ENCODE data around the gene ATP11B. TPM values are rescaled to one million over a fixed set of nuclear protein-coding genes. Genes with fewer than 3 reads are reported as not detected.
"Not testable (repeated sequence)": the region's sequence is repeated elsewhere in the genome, so short reads cannot be mapped to it uniquely, and the experiment has no call there.

ATP11B gene
- total RNA-seq, 1 experiment from 2014 or later = 47.8 TPM

GRCh38 chr3:182794455-182795388 is 1.4 kb downstream of the ATP11B start:
- peak; percentile 4 for DNase-seq (ENCODE audit: low read depth)

GRCh38 chr3:182795389-182795782 is 2.1 kb downstream of the ATP11B start:
- peak; percentile 61 for DNase-seq (ENCODE audit: low read depth)

DNA sequence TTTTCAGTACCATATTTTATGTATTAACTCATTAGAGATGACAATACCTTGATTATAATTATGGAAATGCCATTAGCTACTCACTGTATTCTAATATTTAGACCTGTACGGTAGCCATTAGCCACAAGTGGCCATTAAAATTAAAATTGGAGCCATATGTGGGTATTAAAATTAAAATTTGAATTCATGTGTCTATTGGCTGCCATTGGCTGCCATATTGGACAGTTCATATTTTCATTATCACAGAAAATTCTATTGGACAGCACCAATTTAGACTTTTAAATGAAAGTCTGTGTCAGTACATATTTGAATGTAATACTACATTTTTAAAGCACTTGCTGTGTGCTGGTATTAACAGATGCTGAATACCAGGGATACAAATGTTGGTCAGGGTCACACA is 3.0 kb downstream of the ATP11B start:
- DNase-seq (ENCODE audit: low read depth) = no peak

- DNase-seq (ENCODE audit: low read depth) = no peak
Measured at GRCh38 chr3:182797876-182798275, 4.6 kb downstream of the ATP11B start.

- not testable (repeated sequence) for DNase-seq (ENCODE audit: low read depth)
Measured at GRCh38 chr3:182799143-182799542, 5.8 kb downstream of the ATP11B start.

DNA sequence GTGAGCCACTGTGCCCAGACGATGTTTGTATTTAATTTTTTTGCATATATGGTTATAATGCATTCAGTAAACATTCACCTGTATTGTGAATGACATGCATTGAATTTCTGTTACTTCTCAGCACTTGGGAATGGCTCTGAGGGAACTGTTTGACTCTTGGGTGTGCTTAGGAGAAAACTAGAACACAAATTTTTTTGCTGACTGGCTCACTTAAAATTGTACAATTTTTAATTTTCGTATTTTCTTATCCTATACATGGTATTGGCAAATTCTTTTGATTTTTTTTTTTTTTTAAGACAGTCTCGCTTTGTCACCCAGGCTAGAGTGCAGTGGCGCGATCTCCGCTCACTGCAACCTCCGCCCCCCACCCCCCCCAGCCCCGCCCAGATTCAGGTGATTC is 7.2 kb downstream of the ATP11B start:
- no peak for DNase-seq (ENCODE audit: low read depth)

DNA sequence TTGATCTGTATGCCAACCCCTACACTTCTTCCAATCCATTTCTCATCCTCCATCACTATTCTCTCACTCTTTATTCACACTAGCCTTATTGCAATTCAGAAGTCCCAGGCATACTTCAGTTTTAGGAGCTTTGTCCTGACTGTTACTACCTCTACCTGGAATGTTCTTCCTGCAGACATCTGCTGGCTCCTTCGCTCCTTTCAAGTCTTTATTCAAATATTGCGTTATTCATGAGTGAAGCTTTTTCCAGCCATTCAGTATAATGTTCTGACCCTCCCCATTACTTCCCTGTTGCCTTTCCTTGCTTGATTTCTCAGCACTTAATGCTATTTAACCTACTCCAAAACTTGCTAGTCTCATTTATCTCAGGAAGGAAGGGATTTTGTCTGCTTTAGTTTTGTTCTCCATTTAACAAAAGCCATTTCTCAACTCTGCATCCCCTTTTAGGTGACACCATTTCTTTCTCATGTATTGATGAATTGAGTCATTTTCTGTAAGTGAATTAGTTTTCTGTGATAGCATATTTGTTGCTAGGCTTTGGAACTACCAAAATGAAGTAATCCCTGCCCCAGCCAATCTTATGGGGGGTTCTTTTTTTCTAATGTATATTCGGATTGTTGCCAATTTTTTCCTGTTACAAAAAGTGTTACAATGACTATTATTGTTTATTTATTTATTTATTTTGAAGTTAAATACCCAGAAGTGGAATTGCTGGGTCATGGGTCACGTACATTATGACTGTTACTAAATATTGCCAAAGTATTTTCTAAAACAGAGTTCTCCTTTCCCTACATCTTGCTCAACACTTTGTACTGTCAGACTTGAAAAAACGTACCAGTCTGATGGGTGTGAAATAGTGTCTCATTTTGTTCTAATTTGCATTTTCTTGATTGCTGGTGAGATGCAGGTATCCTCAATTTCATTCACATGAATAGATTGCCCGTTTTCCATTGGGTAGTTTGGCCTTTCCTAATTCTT is 9.4 kb downstream of the ATP11B start:
- no peak for DNase-seq (ENCODE audit: low read depth)

DNA sequence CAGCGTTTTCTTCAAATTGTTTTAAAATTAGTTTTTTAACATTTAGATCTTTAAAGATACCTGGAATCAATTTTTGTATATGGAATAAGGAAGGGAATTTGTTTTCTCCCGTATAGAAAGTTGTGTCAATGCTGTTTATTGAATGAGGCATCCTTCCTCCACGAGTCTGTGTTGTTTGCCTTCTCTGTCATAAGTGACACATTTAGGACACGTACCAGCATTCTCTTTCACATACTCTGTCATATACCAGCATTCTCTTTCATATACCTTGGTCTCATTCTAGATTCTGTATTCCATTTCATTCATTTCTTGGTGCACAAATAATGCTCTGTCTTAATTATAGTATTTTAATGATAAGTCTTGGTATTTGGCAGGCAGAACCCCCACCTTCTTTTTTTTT is 10.3 kb downstream of the ATP11B start:
- no peak for DNase-seq (ENCODE audit: low read depth)

DNA sequence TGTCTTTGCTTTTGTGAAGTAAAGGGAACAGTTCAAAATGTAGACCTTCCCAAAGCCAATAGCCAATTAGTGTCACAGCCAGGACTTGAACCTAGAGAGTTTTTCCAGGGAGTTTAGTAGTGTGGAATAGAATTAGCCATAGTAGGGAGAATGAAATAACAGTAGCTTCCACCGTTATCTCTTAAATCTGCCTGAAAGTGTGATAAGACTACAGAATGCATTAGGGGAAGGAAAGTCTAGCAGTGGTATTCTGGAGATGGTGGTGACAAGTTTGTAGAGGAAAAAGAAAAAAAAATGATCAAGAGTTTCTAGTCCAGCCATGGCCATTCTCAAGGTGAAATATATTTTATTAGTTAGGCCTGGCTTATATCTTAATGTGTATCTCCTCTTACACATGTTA is 13.8 kb downstream of the ATP11B start:
- no peak for DNase-seq (ENCODE audit: low read depth)

DNA sequence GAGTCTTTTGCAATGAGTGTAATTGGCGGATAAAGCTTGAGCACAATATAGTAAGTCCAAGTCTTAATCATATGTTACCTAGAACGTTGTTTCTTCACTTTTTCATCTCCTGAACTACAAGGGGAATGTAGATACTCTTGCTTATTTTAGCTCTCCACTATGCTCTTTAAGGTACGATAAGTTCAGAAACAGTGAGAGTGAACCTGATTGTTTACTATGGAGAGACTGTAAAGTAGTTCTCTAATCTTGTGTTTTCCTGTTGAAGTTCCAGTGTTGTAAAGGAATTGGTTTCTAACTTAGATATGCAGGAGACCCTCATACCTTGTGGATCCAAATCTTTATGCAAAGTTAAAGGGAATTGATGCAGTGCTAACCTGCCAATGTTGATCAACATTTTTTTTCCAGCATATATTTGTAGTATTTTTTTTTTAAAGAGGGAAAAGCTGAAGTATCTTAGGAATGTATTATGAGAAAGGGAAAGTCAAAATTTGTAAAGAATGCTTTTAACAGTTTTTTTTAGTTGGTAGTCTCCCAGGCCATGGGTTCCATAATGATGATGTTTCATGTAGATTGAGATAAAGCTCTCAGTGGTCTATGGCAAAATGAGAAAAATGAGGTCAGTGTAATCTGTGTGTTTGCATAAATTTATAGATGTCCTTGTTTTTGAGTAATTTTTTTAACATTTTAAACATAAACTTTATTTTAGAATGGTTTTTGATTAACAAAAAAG is 14.9 kb downstream of the ATP11B start:
- no peak for DNase-seq (ENCODE audit: low read depth)

- no peak for DNase-seq (ENCODE audit: low read depth)
Measured at GRCh38 chr3:182809531-182809930, 16.2 kb downstream of the ATP11B start.

DNA sequence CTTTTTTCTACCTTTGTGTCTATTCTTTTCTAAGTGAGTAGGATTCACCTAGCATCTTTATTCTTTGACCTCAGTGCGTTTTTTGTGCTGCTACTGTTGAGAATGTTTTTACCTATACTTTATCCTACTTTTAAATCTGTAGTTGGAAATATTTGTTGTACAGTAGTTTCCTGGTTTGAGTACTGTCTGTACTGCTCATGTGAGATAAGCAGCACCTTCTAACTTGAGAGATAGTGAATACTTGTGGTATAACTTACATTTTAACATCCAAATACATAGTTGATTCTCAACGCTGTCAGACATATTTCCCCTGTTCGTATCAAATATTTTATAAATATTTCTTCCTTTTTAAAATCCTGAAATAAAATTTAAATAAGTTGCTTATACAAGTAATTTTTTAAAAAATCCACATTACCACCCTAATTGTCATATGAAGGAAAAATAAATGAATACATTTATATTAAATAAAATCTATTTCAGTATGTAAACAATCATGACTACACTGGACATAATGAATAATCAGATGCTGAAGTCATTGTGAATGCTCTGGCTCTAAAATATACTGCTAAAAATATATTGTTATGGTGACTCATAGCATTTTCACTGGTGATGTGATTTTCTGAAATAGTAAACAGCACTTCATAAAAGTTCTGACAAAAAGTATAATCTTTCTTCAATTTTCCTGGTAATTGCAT is 17.4 kb downstream of the ATP11B start:
- DNase-seq (ENCODE audit: low read depth) = no peak

DNA sequence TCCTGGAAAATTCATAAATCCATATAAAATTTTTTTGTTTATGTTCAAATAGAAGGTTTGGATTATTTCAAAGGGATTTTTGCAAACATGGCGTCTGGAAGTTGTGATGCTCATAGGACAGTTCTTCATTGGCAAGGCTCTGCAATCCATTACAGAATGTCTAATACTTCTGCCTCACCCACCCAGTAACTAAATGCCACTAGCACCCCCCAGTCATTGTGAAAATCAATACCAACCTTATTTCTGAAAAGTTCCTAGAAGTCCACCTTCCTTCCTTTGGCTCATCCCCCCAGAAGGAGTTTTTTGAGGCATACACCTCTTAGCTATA is 17.9 kb downstream of the ATP11B start:
- DNase-seq (ENCODE audit: low read depth) = no peak

DNA sequence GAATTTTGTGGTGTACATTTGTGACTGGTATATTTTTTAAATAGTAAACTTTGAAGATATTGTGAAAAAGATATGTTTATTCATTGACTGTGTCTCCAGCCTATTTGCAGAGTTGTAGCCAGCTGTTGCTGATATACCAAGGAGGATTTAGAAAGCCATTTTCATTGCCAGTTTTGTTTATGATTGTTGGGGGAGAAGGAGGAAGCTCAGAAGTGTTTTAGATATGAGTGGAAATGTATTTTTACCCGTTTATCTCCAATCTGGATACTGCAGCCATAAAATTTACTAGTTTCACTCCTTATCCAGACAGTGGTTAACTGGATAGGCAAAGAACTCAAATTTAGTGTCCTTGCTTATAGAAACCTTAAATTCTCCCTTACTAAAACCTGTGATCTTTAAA is 18.8 kb downstream of the ATP11B start:
- no peak for DNase-seq (ENCODE audit: low read depth)

DNA sequence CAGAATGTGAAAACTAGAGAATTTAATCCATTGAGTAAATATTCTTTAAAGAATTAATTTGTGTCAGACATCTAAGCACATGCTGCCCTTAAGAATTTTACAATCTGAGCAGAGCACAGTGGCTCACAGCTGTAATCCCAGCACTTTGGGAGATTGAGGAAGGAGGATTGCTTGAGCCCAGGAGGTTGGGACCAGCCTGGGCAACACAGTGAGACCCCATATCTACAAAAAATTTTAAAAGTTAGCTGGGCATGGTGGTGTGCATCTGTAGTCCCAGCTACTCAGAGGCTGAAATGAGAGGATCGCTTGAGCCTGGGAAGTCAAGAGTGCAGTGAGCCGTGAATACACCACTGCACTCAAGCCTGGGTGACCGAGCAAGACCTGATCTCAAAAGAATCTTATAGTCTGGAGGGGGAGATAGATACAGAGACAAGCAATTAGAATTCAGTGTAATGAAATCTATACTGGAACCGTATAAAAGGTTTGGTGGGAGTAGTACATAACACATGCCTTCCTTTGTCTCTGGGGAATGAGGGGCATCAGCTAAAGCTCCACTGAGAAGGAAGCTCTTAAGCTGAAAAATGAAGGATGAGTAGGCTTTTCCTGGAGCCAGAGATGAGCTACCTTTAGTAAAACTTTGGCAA is 21.2 kb downstream of the ATP11B start:
- DNase-seq (ENCODE audit: low read depth) = no peak

DNA sequence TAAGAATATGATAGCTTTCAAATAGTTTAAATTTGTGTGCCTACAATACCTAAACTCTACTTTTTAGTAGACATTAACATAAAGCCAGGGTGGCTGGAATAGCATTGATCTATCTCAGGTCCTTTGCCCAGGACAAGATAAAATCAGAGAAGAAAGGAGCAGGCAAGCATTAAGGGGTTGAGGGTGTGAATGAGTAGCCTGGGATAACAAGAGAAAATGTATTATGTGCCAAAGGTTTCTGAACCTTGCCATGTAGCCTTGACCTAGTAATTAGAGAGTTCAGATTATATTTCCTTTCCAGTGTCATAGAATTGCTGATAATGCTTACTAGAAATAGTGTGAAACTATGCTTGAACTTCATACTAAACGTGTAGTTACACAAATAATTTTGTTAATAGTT is 22.9 kb downstream of the ATP11B start:
- no peak for DNase-seq (ENCODE audit: low read depth)

GRCh38 chr3:182818296-182818978 is 25.1 kb downstream of the ATP11B start:
- DNase-seq (ENCODE audit: low read depth) = no peak

GRCh38 chr3:182821221-182821981 is 28.1 kb downstream of the ATP11B start:
- no peak for DNase-seq (ENCODE audit: low read depth)

DNA sequence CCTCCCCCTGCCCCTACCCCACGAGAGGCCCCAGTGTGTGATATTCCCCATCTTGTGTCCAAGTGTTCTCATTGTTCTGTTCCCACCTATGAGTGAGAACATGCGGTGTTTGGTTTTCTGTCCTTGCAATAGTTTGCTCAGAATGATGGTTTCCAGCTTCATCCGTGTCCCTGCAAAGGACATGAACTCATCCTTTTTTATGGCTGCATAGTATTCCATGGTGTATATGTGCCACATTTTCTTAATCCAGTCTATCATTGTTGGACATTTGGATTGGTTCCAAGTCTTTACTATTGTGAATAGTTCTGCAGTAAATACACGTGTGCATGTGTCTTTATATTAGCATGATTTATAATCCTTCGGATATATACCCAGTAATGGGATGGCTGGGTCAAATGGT is 29.0 kb downstream of the ATP11B start:
- not testable (repeated sequence) for DNase-seq (ENCODE audit: low read depth)

Data from M059J (cell line).